WTC11 (cell line): ENCODE measurements around the gene SYT7.

Experiments
- CBFB ChIP-seq: sonication (generic); formaldehyde crosslinking; IDR thresholded peaks from 2 replicates; pipeline ENCODE4 v1.8.1; 2022; ENCODE audit warnings: mild to moderate bottlenecking, low read depth, missing genetic modification reagents
- FOXJ3 ChIP-seq: sonication (generic); formaldehyde crosslinking; IDR thresholded peaks from 2 replicates; pipeline ENCODE4 v1.9.0; 2021; ENCODE audit warnings: missing genetic modification reagents, mild to moderate bottlenecking, borderline replicate concordance
- GABPB1 ChIP-seq: sonication (generic); formaldehyde crosslinking; IDR thresholded peaks from 2 replicates; pipeline ENCODE4 v1.8.1; 2023; ENCODE audit warnings: mild to moderate bottlenecking, missing genetic modification reagents
- MAX ChIP-seq: sonication (generic); formaldehyde crosslinking; IDR thresholded peaks from 2 replicates; pipeline ENCODE4 v1.8.0; 2022; ENCODE audit warnings: mild to moderate bottlenecking, missing genetic modification reagents
- NFE2L1 ChIP-seq: sonication (generic); formaldehyde crosslinking; IDR thresholded peaks from 2 replicates; pipeline ENCODE4 v1.8.1; 2023; ENCODE audit warnings: missing genetic modification reagents
- NR2C2 ChIP-seq: sonication (generic); formaldehyde crosslinking; IDR thresholded peaks from 2 replicates; pipeline ENCODE4 v1.8.0; 2022; ENCODE audit warnings: mild to moderate bottlenecking, missing genetic modification reagents
- TEAD1 ChIP-seq: sonication (generic); formaldehyde crosslinking; IDR thresholded peaks from 2 replicates; pipeline ENCODE4 v1.8.0; 2022; ENCODE audit warnings: mild to moderate bottlenecking, missing genetic modification reagents
- ZBTB21 ChIP-seq: sonication (generic); formaldehyde crosslinking; IDR thresholded peaks from 2 replicates; pipeline ENCODE4 v1.8.1; 2023; ENCODE audit warnings: mild to moderate bottlenecking, missing genetic modification reagents, borderline replicate concordance
- ZNF416 ChIP-seq: fragments of 250-450 bp; sonication (Bioruptor Pico); IDR thresholded peaks from 2 replicates; pipeline ENCODE4 v1.9.0; 2021; ENCODE audit warnings: mild to moderate bottlenecking, inconsistent platforms
- ZNF671 ChIP-seq: fragments of 250-450 bp; sonication (Bioruptor Pico); IDR thresholded peaks from 2 replicates; pipeline ENCODE4 v1.8.0; 2021; ENCODE audit warnings: mild to moderate bottlenecking
- TF ChIP-seq, protein P1 (sequence below): fragments of 200-600 bp; IDR thresholded peaks from 2 replicates; pipeline ENCODE4 v1.8.0; 2022; ENCODE audit warnings: antibody characterized with exemption

- TF ChIP-seq, protein P1, sequence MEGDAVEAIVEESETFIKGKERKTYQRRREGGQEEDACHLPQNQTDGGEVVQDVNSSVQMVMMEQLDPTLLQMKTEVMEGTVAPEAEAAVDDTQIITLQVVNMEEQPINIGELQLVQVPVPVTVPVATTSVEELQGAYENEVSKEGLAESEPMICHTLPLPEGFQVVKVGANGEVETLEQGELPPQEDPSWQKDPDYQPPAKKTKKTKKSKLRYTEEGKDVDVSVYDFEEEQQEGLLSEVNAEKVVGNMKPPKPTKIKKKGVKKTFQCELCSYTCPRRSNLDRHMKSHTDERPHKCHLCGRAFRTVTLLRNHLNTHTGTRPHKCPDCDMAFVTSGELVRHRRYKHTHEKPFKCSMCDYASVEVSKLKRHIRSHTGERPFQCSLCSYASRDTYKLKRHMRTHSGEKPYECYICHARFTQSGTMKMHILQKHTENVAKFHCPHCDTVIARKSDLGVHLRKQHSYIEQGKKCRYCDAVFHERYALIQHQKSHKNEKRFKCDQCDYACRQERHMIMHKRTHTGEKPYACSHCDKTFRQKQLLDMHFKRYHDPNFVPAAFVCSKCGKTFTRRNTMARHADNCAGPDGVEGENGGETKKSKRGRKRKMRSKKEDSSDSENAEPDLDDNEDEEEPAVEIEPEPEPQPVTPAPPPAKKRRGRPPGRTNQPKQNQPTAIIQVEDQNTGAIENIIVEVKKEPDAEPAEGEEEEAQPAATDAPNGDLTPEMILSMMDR: no peak
- TF ChIP-seq TEAD1 (CRISPR knock-in tag) (no peak), NR2C2 (CRISPR knock-in tag) (no peak), ZBTB21 (no peak), ZNF671 (CRISPR knock-in tag) (no peak), MAX (CRISPR knock-in tag) (no peak), ZNF416 (CRISPR knock-in tag) (no peak), GABPB1 (CRISPR knock-in tag) (no peak), NFE2L1 (CRISPR knock-in tag) (no peak), CBFB (CRISPR knock-in tag) (no peak), FOXJ3 (CRISPR knock-in tag) (no peak)
Measured at GRCh38 chr11:61485080-61485479, 95.8 kb downstream of the SYT7 start.
